ENCODE data around the gene DUSP28. TPM values are rescaled to one million over a fixed set of nuclear protein-coding genes. Genes with fewer than 3 reads are reported as not detected.

The DUSP28 gene
- total RNA-seq, 1 experiment from 2014 or later: 4.9 TPM

DNA sequence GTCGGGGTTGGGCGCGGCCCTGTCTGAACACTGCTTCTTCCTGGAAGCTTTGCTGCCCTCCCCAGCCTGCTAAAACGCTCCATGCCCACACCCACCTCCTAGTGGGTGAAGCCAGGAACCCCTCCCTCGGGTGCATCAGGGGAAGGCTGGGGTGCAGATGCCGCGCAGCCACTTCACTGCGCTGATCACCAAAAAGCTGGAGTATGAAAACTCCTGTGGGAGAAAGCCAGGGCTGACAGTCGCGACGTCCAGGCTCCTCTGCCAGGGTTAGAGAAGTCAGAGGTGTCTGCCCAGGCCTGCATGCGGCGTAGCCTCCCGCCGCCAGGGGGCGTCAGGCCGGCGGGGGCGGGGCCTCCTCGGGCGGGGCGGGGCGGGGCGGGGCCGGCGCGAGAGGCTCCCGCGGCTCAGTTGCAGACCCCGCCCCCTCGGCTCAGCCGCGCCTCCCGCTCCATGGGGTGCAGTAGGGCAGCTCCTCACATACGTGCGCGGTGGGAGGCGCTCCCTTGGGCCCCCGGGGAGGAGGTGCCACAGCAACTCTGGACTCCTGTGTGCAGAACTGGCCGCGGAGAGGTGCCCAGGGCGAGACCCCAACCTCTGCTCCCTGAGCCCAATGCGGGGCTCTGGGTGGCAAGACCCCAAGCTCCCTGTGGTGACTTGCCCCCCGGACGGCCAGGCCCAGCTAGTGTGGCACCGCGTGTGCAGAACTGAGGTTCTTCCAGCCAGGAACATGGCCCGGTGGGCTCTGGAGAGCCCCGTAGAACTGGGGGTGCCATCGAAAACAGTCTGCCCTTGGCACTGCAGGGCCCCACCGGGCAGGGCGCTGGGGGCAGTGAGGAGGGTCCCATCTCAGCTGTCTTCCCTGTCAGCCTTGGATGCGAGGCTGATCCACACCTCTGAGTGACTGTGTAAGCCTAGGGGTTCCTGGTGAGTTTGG, 6.3 kb downstream of the DUSP28 start:
- Histone ChIP-seq H3K4me3 (ENCODE audit: low read depth, low read length, poor library complexity, severe bottlenecking) (peak overlapping the region; percentile 70), H3K27me3 (replicated peaks; ENCODE audit: insufficient read depth, low read depth, low read length, poor library complexity) (no peaks in the 10 kb centered on the region), H3K27ac (ENCODE audit: low read depth, low read length, poor library complexity, severe bottlenecking) (peak overlapping the region; percentile 73), H3K36me3 (ENCODE audit: insufficient read depth, low read length, poor library complexity, severe bottlenecking) (no peaks in the 10 kb centered on the region), H3K9me3 (ENCODE audit: low read depth, low read length, poor library complexity, severe bottlenecking) (no peaks in the 10 kb centered on the region), H3K4me1 (ENCODE audit: insufficient read depth, low read length, poor library complexity, severe bottlenecking) (peaks cover 21% of the 10 kb centered on the region)
- intact Hi-C loops (cut with micrococcal nuclease; ENCODE audit: unreplicated experiment): loop anchor here (1.0 kb wide), 1 partner anchor 20 kb away; the partner anchor contains the start of gene CAPN10
- ChIA-PET CTCF (interaction anchor here (1.8 kb wide), 1 partner anchor 20 kb away, joined by 14 read pairs; the partner anchor contains the start of gene CAPN10), POLR2A (ENCODE audit: low non-redundant PET) (no interaction called here)
- TF ChIP-seq, protein P1, sequence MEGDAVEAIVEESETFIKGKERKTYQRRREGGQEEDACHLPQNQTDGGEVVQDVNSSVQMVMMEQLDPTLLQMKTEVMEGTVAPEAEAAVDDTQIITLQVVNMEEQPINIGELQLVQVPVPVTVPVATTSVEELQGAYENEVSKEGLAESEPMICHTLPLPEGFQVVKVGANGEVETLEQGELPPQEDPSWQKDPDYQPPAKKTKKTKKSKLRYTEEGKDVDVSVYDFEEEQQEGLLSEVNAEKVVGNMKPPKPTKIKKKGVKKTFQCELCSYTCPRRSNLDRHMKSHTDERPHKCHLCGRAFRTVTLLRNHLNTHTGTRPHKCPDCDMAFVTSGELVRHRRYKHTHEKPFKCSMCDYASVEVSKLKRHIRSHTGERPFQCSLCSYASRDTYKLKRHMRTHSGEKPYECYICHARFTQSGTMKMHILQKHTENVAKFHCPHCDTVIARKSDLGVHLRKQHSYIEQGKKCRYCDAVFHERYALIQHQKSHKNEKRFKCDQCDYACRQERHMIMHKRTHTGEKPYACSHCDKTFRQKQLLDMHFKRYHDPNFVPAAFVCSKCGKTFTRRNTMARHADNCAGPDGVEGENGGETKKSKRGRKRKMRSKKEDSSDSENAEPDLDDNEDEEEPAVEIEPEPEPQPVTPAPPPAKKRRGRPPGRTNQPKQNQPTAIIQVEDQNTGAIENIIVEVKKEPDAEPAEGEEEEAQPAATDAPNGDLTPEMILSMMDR (conservative IDR thresholded peaks at IDR 0.05; ENCODE audit: low read depth, low read length): peak; percentile 79
- no peak for TF ChIP-seq EZH2 (IDR thresholded peaks at IDR 0.05; ENCODE audit: borderline replicate concordance, low read depth, low read length, poor library complexity, severe bottlenecking)
- BruUV-seq (replicated peaks): no TSS peak
- peak; percentile 91 for DNase-seq (ENCODE audit: low spot score)

DNA sequence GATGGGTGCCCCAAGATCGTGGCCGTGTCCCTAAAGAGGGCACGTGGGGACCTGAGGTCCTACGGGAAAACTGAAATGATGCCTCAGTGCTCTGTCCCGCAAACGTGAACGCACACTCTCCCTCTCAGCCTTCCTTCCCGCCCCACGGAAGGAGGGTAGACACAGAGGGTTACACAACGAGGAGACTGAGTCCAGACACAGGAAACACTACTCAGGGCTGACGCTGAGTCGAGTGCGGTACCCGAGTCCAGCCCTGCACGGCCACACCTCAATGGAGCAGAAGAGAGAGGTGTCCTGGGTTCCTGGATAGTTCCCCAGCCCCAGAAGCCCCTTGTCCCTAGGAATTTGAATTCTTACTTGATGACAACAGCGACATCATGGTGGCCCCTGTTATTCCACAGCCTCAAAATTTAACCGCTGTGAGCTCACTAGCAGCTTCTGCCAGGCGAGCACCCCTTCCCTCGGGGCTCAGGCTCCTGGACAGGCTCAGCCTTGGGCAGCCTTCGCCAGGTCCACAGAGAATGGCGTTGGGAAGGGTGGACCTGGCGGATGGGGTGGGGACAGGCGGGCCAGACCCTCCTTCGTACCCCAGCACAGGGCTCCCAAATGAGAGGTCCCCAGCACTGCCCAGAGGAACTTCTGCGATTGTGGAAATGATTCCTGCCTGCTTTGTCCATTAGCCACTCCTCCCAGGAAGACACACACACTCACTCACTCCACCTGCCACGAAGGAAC, 7.1 kb downstream of the DUSP28 start:
- DNase-seq (ENCODE audit: low spot score): no peak
- Histone ChIP-seq H3K27ac (ENCODE audit: low read depth, low read length, poor library complexity, severe bottlenecking) (peak overlapping the region; percentile 87), H3K9me3 (ENCODE audit: low read depth, low read length, poor library complexity, severe bottlenecking) (no peaks in the 10 kb centered on the region), H3K27me3 (replicated peaks; ENCODE audit: insufficient read depth, low read depth, low read length, poor library complexity) (no peaks in the 10 kb centered on the region), H3K36me3 (ENCODE audit: insufficient read depth, low read length, poor library complexity, severe bottlenecking) (no peaks in the 10 kb centered on the region), H3K4me1 (ENCODE audit: insufficient read depth, low read length, poor library complexity, severe bottlenecking) (peaks cover 21% of the 10 kb centered on the region), H3K4me3 (ENCODE audit: low read depth, low read length, poor library complexity, severe bottlenecking) (peak overlapping the region; percentile 70)
- ChIA-PET POLR2A (ENCODE audit: low non-redundant PET) (no interaction called here), CTCF (interaction anchor here (1.8 kb wide), 1 partner anchor 19 kb away, joined by 14 read pairs; the partner anchor contains the start of gene CAPN10)
- no TSS peak for BruUV-seq (replicated peaks)
- intact Hi-C loops (cut with micrococcal nuclease; ENCODE audit: unreplicated experiment): no loop called here
- no peak for TF ChIP-seq EZH2 (IDR thresholded peaks at IDR 0.05; ENCODE audit: borderline replicate concordance, low read depth, low read length, poor library complexity, severe bottlenecking)
- TF ChIP-seq, protein P1 (conservative IDR thresholded peaks at IDR 0.05; ENCODE audit: low read depth, low read length): no peak

DNA sequence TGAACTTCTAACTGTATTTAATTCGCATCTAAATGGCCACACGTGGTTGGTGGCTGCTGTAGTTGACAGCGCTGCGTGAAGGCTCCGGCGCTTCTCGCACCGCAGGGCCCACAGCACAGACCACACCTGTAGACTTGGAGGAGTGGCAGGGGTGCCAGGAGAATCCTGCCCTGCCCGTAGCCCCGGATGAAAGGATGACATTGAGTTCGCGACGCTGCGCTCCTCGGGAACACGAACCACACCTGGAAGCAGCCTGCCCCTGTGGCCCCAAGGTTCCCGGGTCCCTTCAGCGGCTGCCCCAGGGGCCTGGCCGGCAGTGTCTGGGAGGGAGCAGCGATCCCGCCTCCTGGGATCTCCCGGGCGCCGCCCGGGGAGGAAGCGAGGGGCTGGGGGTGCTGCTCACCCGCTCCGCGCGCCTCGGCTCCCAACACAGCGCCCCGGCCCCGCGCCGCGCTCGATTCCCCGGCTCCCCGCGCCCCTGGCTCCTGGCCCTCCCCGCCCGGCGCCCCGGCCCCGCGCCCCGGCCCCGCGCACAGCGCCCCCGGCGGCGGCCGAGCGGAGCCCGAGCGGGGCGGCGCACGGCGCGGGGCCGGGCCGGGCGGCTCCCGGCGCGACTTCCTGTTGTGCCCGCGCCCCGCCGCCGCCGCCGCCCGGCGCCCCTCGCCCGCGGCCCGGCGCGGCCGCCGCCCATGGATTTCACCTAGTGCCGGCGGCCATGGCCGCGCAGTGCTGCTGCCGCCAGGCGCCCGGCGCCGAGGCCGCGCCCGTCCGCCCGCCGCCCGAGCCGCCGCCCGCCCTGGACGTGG, 7.9 kb downstream of the DUSP28 start, which contains the start of gene RNPEPL1:
Gene RNPEPL1, plus strand, starts transcription at position 613 of the 806 bp plus-strand sequence. Its CDS starts 103 bp downstream, at position 716.
- ChIA-PET POLR2A (ENCODE audit: low non-redundant PET) (no interaction called here), CTCF (no interaction called here)
- intact Hi-C loops (cut with micrococcal nuclease; ENCODE audit: unreplicated experiment): no loop called here
- H3K27ac ChIP-seq (ENCODE audit: low read depth, low read length, poor library complexity, severe bottlenecking): peak within 1 kb of the TSS; percentile 87
- TF ChIP-seq, protein P1 (conservative IDR thresholded peaks at IDR 0.05; ENCODE audit: low read depth, low read length): no peak
- no peak for TF ChIP-seq EZH2 (IDR thresholded peaks at IDR 0.05; ENCODE audit: borderline replicate concordance, low read depth, low read length, poor library complexity, severe bottlenecking)
- H3K9me3 ChIP-seq (ENCODE audit: low read depth, low read length, poor library complexity, severe bottlenecking): no peaks in the 10 kb centered on the region
- H3K27me3 ChIP-seq (replicated peaks; ENCODE audit: insufficient read depth, low read depth, low read length, poor library complexity): no peaks in the 10 kb centered on the region
- peak within 1 kb of the TSS; percentile 71 for H3K4me3 ChIP-seq (ENCODE audit: low read depth, low read length, poor library complexity, severe bottlenecking)
- H3K4me1 ChIP-seq (ENCODE audit: insufficient read depth, low read length, poor library complexity, severe bottlenecking): peaks cover 21% of the 10 kb centered on the region
- peak; percentile 59 for DNase-seq (ENCODE audit: low spot score)
- no TSS peak for BruUV-seq (replicated peaks)
- H3K36me3 ChIP-seq (ENCODE audit: insufficient read depth, low read length, poor library complexity, severe bottlenecking): no peaks in the 10 kb centered on the region

Data from A673 (cell line).